ENCODE results near the gene TRIM62.
"Not testable (repeated sequence)": the region's sequence is repeated elsewhere in the genome, so short reads cannot be mapped to it uniquely, and the experiment has no call there.

Gene TRIM62

GRCh38 chr1:33137800-33138199 is 44.0 kb downstream of the TRIM62 start:
- no peak for DNase-seq (ENCODE audit: low read depth in 3 of 3)

DNA sequence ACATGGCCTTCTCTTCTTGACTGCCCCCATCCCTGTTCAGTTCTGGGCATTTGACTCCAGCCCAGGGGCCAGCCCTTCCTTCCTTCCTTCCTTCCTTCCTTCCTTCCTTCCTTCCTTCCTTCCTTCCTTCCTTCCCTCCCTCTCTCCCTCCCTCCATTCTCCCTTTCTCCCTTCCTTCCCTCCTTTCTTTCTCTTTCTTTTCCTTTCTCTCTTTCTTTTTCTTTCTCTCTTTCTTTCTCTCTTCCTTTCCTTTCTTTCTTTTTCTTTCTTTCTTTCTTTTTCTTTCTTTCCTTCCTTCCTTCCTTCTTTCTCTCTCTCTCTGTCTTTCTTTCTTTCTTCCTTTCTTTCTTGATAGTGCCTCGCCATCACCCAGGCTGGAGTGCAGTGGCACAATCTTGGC is 45.8 kb downstream of the TRIM62 start:
- not testable (repeated sequence) for DNase-seq (ENCODE audit: low read depth in 3 of 3)

DNA sequence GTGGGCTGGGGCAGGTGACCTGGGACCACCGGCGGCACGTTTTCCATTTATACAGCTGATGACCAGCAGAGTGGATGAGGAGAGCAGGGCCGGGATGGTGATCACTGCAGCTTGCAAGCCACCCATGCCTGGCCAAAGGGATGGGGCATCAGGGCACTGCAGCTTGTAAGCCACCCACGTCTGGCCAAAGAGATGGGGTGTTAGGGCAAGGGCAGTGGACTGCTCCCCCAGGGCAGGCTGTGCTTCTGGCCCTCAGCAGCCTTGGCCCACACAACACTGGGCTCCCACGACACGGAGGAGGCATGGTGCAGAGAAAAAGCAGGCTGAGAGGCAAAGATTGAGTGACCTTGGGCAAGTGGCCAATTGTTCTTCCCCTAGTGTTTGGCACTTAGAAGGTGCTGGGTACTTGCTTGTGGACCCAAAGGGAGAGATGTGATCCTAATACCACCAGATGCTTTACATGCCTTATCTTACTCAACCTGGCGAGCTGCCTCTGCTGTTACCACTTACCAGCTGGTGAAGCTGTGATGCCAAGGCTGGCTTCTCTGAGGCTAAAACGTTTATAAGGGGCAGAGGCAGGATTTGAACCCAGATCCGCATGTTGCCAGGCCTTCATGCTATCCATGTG is 48.3 kb downstream of the TRIM62 start:
- no peak for DNase-seq (ENCODE audit: low read depth in 3 of 3)

DNA sequence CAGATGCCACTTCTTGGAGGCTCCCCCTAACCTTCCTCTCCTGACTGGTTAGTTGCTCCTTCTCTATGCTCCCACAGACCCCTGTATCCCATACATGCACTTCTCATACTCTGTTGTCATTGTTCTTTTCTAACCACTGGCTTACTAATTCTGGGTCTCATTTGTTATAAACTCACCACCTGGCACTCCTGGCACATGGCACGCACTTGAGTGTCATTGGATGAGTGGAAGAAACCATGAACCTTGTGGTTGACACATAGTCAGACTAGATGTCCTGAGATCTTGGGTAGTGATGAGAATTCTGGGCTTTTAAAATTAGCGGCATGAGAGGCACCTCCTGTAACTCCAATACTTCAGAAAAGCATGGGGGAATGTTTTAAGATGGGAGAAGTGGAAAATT is 49.3 kb downstream of the TRIM62 start:
- no peak for DNase-seq (ENCODE audit: low read depth in 3 of 3)

GRCh38 chr1:33131191-33131590 is 50.7 kb downstream of the TRIM62 start:
- no peak for DNase-seq (ENCODE audit: low read depth in 3 of 3)

DNA sequence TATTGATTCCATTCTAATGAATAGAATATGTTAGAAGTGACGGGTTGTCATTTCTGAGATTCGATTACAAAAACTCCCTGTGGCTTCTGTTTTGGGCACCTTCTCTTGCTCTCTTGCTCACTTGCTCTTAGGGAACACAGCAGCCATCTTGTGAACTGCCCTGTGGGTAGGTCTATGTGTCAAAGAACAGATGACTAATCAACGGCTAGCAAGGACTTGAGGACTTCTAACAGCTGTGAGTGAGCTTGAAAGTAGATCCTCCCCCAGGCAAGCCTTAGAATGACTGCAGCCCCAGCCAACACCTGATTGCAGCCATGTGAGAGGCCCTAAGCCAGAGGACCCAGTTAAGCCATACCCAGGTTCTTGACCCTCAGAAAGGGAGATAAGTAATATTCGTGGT is 51.5 kb downstream of the TRIM62 start:
- DNase-seq (ENCODE audit: low read depth in 3 of 3): peak in 2 of 3 donors; percentile 21 to 27

DNA sequence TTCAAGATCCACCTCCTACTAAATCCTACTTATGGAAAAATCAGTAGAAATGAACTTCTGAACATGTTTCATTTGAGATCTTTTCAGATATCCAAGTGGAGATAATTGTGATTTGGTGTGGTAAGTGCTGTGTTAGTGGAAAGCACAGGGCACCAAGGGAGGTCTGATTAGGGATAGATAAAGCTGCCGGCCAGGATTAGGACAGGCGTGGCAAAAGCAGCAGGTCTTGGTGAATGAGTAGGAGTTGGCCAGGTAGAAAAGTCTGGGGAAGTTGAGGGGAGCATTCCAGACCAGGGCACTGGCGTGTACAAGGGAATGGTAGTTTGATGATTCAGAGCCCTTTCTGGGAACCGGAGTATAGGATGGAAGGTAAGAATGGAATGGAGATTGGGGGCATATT is 53.1 kb downstream of the TRIM62 start:
- DNase-seq (ENCODE audit: low read depth in 3 of 3): no peak

GRCh38 chr1:33127001-33127823 is 54.6 kb downstream of the TRIM62 start:
- peak; percentile 95 to 100 (median 98) for DNase-seq (ENCODE audit: low read depth in 3 of 3)

GRCh38 chr1:33126411-33127000 is 55.3 kb downstream of the TRIM62 start:
- no peak for DNase-seq (ENCODE audit: low read depth in 3 of 3)

DNA sequence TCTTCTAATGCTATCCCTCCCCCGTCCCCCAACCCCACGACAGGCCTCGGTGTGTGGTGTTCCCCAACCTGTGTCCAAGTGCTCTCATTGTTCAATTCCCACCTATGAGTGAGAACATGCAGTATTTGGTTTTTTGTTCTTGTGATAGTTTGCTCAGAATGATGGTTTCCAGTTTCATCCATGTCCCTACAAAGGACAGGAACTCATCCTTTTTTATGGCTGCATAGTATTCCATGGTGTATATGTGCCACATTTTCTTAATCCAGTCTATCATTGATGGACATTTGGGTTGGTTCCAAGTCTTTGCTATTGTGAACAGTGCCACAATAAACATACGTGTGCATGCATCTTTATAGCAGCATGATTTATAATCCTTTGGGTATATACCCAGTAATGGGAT is 57.2 kb downstream of the TRIM62 start:
- DNase-seq (ENCODE audit: low read depth in 3 of 3): not testable (repeated sequence)

- no peak for DNase-seq (ENCODE audit: low read depth in 3 of 3)
Observed at GRCh38 chr1:33123266-33123665, 58.6 kb downstream of the TRIM62 start.

GRCh38 chr1:33122483-33123178 is 59.2 kb downstream of the TRIM62 start:
- DNase-seq (ENCODE audit: low read depth in 3 of 3): no peak

GRCh38 chr1:33121728-33122127 is 60.1 kb downstream of the TRIM62 start:
- no peak for DNase-seq (ENCODE audit: low read depth in 3 of 3)

DNA sequence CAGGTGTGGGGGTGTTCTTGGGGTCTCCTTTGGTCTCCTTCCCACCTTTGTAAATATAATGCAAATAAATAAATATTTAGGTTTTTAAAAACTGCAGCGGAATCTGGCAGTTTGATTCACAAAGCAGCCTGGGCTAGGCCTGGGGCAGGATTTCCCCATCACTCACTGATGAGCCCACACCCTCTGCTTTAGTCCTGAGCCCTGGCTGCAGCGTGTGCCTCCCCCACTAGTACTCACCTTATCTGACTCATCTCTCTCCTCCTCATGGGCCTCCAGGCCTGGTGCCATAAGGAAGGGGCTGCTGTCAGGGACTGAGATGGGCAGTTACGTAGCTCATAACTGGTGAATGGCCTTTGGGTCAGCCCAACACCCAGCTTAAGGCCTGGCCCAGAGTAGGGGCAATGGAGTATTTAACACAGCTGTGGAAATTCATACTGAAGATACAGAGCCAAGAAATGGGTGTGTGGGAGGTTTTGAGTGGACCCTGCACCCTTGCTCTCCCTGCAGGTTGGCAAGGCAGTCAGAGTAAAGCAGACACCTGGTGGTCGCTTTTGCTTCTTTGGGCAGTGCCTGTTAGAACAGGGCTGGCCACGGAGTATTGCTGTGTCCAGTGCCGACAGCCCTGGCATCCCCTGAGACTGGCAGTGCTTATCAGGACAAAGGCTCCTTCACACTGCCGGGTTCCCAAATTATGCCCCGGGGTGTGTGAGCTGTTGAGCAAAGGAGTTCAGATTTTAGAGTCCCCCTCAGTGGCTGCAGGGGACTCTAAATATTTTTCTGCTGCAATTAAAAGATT is 61.2 kb downstream of the TRIM62 start:
- DNase-seq (ENCODE audit: low read depth in 3 of 3): no peak

GRCh38 chr1:33119532-33120217 is 62.2 kb downstream of the TRIM62 start:
- DNase-seq (ENCODE audit: low read depth in 3 of 3): no peak

DNA sequence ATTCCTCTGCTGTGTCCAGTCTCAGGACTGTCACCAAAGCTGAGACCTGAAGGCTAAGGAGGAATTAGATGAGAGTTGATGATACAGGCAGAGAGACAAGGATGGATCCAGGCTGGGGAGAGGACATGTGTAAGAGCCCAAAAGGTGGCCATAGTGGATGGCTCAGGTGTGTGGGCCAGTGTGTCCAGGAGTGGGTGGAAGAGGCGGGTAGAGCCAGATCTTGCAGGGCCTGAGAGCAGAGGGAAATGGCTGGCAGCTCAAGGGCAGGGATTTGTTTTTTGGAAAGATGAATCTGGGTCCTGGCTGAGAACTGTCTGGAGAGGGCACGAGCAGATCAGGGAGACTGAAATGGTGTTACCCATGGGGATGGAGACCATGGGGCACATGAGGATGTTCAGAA is 62.8 kb downstream of the TRIM62 start:
- DNase-seq (ENCODE audit: low read depth in 3 of 3): no peak

DNA sequence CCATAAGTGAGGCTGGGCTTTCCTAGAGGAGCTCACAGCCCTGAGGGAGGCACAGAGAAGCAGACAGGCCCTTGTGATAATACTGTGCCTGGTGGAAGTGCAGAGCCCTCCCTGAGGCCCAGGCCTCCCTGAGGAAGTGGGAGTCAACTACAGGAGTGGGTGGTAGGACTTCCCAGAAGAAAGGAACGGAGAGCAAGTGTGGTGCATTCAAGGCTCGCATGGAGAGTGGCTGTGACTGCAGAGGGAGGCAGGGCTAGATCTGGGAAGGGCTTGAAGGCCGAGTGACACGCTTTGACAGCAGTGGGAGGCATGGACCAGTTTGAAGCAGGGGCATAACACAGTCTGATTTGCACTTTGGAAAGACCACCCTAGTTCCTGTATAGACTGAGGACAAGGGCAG is 63.6 kb downstream of the TRIM62 start:
- DNase-seq (ENCODE audit: low read depth in 3 of 3): no peak

DNA sequence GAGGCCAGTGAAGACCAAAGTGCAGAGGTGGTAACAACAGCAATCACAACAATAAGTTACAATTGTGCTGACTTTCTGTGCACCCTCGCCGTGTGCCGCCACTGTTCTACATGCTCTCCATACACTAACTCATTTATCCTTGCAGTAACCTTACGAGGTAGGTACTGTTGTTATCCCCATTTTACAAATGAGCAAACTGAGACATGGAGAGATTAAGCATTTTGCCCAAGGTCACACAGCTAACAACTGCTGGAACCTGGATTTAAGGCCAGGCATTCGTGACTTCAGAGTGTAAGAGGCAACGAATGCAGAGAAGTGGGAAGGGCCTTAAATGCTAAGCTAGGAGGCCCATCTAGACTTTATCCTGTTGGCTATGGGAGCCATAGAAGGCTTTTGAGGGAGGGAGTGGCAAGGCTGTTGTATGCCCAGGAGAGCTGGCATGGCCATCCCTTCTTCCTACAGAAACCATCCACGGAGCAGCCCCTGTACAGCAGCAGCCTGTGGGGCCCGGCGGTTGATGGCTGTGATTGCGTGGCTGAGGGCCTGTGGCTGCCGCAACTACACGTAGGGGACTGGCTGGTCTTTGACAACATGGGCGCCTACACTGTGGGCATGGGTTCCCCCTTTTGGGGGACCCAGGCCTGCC is 64.3 kb downstream of the TRIM62 start:
- DNase-seq (ENCODE audit: low read depth in 3 of 3): no peak

- DNase-seq (ENCODE audit: low read depth in 3 of 3): no peak
Observed at GRCh38 chr1:33111965-33112364, 69.9 kb downstream of the TRIM62 start.

GRCh38 chr1:33110477-33110876 is 71.4 kb downstream of the TRIM62 start:
- no peak for DNase-seq (ENCODE audit: low read depth in 3 of 3)

GRCh38 chr1:33100119-33100415 is 81.8 kb downstream of the TRIM62 start:
- DNase-seq (ENCODE audit: low read depth in 3 of 3): not testable (repeated sequence)

Data from stimulated activated CD4-positive, alpha-beta T cell treated with anti-CD3 and anti-CD28 coated beads, TNF-alpha, amount 100 ng/mL, for 48 hours (primary cell).